Measurements from ENCODE around the gene HDGFL2.

HDGFL2 gene

DNA sequence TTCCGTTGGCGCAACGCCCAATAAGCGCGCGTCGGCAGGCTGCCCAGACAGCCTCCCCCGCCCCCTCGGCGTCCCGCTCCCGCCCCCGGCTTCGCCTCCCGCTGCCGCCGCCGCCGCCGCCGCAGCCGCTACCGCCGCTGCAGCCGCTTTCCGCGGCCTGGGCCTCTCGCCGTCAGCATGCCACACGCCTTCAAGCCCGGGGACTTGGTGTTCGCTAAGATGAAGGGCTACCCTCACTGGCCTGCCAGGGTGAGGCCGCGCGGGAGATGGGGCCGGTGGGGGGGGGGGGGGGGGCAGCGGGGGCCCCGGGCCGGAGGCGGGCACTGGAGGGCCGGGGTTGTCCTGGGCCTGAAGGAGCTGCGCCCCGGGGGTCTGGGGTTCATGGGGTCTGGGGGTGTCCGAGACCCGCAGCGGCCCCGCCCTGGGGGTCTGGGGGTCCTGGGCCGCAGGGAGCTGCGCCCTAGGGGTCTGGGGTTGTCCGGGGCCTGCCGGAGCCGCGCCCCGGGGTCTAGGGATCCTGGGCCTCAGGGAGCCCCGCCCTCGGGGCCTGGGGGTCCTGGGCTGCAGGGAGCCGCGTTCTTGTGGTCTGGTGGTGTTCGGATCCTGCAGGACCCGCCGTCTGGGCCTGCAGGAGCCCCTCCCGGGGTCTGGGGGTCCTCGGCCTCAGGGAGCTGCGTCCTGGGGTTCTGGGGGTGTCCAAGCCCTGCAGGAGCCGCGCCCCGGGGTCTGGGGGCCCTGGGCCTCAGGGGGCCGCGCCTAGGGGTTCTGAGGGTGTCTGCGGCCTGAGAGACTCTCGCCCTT lies at the start of gene HDGFL2:
Gene HDGFL2 (plus strand): TSS at position 124 of the 801 bp plus-strand sequence. CDS start 54 bp downstream, at position 178.
- DNase-seq: no peak

DNA sequence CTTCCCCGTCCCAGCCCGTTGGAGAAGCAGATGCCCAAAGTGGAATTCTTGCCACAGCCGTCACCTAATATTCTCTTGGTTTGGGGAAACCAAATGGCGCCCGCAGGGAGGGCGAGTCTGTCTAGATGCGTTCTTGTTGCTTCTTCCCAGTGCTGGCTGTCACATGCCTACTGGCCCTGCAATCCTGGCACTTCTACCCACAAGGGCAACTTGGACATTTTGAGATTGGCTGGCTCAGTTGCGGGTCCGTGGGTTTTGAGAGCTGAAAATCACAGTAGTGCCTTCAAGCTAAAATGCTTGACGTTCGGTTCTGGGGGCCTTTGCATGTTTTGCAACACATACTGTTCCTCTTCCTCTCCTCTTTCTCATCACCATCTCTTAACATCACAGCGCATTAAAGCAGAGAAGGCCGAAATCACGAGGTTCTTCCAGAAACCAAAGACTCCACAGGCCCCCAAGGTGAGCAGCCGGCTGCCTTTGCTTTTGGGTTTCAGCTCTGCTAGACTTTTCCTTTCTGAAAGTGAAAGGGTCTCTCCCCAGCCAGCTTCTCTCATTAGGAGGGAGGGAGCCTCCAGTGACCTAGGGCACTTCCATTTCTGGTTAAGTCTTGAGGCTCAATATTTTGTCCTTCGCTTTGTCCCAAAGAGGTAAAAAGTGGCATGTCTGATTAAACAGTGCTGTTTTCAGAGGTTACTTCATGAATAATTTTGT lies 48.5 kb upstream of the HDGFL2 start:
- DNase-seq: no peak

DNA sequence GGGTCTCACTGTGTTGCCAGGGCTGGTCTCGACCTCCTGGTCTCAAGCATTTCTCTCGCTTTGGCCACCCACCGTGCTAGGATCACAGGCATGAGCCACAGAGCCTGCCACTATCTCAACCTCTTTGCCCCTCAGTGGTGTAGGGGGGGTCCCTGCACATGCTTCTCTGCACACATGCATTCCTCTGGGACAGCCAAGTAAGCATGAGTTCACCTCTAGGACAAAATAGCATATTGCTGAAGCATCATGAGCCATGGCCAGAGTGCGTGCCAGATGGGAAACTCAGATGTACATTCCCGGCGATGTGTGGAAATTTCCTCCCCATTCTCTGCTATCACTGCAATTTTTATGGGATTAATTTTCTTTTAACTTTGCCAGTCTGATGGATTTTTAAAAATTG lies 46.6 kb upstream of the HDGFL2 start:
- no peak for DNase-seq

DNA sequence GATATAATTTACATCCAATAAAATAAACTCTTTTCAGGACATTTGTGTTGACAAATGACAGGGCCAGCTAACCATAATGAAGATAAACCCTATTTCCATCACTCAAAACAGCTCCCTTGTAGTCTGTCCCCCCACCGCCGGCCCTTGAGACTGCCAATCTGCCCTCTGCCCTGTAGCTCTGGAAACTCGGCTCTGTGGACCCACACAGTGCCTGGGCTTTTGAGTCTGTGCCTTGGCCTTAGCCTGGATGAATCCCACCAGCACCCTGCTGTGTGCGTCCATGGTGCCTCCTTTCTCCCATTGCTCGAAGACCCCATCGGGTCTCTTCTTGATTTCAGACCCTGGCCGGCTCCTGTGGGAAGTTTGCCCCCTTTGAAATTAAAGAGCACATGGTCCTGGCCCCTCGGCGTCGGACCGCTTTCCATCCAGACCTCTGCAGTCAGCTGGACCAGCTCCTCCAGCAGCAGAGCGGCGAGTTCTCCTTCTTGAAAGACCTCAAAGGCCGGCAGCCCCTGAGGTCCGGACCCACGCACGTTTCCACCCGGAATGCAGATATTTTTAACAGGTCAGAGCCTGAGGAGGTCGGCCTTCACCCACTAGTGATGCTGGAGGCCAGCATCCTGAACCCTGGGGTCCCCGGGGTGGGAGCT lies 43.6 kb upstream of the HDGFL2 start:
- DNase-seq: no peak

DNA sequence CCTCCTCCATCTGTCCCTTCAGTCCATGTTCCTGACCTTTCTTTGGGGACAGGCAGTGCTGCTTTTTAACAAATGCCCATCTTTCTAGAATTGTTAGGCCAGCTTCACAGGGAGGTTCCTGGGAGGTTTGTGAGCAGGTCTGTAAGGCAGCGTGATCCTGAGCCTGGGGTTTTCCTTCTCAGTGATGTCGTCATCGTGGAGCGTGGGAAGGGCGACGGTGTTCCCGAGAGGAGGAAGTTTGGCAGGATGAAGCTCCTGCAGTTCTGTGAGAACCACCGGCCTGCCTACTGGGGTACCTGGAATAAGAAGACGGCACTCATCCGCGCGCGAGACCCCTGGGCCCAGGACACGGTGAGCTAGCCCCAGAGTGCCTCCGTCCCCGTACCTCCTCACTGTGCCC lies 42.8 kb upstream of the HDGFL2 start:
- no peak for DNase-seq

DNA sequence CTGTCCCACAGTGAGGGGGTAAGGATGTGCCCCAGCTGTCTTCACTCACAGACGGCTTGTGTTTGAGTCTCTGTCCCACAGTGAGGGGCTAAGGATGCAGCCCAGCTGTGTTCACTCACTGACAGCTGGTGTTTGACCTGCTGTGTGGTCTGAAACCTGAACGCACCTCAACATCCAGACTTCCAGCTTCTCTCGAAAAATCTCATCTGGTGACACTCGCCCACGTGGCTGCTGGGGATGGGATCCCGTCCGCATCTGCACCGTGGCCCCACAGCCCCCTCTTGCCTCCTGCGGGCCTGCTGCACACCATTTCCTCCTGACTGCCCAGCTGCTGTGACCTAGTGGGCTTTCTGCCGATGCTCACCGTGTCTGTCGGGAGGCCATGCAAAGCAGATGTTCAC lies 42.3 kb upstream of the HDGFL2 start:
- no peak for DNase-seq

DNA sequence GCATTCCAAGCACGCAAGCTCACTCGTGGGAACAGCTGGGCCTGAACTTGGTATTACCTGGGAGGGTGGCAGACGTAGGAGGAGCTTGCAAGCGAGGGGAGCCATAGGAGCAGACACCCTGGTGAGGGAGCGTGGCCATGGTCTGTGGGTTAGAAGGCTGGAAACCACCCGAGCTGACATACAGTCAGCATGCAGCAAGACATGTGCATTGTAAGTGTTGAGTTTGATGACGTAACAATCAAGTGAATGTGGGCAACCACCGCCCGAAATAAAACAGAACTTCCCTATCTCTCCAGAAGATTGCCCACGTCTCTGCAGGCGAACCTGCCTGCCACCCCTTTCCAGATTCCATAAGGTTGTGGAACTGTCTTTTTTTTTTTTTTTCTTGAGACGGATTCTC lies 41.3 kb upstream of the HDGFL2 start:
- DNase-seq: no peak

DNA sequence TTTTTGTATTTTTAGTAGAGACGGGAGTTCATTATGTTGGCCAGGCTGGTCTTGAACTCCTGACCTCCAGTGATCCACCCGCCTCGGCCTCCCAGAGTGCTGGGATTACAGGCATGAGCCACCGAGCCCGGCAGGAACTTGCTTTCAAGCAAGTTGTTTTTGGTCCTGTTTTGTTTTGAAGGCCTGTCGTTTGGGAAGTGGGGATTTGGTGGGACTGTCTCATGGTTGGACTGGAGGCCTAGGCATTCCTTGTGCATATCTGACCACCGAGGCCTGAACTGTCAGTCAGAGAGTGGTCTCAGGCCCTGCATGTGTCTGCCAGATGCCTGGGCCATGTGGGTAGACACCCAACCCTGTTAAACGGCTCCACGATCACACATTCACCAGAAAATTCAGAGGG lies 40.8 kb upstream of the HDGFL2 start:
- no peak for DNase-seq

DNA sequence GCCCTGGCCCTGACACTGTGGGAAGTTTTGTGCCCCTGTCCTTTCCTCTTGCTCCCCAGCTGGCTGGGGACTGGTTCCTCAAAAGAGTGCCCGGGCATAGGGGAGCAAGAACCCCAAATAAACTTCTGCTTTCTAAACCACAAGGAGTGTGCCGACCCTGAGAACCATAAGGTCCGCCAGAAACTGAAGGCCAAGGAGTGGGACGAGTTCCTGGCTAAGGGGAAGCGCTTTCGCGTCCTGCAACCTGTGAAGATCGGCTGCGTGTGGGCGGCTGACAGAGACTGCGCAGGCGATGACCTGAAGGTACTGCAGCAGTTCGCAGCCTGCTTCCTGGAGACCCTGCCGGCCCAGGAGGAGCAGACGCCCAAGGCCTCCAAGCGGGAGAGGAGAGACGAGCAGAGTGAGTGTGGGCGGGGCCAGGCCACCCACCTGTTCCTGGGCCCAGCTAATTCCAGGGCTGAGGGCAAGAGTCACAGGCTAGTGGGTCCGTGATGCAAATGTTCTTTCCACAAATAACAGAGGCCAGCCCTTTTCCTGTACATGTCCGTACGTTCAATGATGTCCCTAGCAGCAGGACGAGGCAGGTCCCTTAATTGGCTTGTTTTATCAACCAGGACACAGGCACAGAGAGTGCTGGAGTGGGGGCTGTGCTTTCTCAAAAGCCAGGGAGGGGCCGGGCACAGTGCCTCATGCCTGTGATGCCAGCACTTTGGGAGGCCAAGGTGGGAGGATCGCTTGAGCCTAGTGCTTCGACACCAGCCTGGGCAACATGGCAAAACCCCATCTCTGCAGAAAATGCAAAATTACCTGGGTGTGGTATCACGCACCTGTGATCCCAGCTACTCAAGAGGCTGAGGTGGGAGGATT lies 40.1 kb upstream of the HDGFL2 start:
- DNase-seq: no peak

DNA sequence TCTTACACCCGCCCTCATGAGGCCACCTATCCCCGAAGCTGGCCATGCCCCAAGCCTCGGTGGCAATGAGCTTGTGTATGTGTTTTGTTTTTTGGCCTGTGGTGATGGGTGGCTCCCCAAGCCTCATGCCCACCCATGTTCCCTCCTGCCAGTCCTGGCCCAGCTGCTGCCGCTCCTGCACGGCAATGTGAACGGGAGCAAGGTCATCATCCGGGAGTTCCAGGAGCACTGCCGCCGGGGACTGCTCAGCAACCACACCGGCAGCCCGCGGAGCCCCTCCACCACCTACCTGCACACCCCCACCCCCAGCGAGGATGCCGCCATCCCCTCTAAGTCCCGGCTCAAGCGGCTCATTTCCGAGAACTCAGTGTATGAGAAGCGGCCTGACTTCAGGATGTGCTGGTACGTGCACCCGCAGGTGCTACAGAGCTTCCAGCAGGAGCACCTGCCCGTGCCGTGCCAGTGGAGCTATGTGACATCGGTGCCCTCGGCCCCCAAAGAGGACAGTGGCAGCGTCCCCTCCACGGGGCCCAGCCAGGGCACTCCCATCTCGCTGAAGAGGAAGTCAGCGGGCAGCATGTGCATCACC lies 39.1 kb upstream of the HDGFL2 start:
- DNase-seq: no peak

DNA sequence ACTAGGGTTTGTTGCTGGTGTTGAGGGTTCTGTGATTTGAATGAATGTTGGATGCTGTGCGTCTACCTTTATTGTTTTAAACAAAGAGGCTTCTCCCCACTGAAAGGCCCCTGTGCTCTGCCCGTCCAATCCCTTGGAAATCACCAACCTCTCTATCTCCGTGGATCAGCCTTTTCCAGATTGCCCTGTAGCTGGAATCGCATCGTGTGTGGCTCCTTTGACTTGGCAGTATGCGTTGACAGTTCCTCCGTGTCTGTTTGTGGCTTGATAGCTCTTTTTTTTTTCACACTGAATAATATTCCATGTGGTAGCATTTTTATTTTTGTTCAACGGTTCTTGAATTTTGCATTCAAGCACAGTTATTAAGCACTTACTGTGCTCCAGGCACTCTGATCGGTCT lies 37.7 kb upstream of the HDGFL2 start:
- DNase-seq: no peak

DNA sequence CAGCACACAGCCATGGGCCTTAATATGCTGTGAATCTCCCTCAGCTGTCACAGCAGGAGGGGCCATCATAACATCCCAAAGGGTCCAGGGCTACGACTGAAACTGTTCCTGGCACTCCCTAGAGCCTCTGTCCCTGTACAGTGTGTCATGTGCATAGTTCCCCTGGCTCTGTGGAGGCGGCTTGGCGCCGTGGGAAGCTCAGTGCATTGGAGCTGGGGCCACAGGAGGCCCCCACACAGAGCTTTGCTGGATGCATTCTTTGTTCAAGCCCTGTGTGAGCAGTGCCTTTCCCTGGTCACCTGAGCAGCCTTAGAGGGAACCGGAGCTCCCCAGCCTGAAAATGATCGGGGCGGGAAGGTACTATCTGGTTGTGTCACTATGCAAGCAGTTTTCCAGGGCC lies 35.9 kb upstream of the HDGFL2 start:
- no peak for DNase-seq

DNA sequence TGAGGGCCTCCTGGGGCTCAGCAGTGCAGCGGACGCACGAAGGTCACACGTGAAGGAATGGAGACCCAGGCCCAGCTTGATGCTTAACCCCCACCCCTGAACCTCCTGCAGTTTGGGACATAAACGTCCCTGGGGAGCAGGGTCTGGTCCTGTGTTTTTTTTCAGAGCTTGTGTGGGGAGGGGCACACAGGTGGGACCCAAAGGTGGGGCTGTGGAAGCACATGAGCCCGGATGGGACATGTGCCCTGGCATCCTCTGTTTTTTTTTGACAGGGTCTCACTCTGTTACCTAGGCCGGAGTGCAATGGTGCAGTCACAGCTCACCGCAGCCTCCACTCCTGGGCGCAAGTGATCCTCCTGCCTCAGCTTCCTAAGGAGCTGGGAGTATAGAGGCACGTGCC lies 35.0 kb upstream of the HDGFL2 start:
- DNase-seq: no peak

DNA sequence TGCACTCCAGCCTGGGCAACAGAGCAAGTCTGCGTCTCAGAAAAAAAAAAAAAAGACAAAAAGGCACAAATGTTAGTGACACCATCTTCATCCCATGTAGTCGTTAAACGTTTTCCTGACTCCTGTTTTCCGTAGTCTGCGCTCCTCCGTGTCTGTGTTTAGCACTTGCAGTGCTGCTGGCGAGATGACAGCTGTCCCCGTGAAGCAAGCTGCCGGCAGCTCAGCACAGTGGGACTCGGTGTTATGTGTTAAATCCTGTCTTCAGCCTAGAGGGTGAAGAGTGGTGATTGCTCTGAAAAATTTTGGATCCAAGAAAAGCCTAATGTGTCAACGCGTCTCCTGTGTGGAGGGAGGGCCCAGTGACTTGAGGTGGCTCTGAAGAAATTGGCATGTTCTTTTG lies 32.9 kb upstream of the HDGFL2 start:
- no peak for DNase-seq

DNA sequence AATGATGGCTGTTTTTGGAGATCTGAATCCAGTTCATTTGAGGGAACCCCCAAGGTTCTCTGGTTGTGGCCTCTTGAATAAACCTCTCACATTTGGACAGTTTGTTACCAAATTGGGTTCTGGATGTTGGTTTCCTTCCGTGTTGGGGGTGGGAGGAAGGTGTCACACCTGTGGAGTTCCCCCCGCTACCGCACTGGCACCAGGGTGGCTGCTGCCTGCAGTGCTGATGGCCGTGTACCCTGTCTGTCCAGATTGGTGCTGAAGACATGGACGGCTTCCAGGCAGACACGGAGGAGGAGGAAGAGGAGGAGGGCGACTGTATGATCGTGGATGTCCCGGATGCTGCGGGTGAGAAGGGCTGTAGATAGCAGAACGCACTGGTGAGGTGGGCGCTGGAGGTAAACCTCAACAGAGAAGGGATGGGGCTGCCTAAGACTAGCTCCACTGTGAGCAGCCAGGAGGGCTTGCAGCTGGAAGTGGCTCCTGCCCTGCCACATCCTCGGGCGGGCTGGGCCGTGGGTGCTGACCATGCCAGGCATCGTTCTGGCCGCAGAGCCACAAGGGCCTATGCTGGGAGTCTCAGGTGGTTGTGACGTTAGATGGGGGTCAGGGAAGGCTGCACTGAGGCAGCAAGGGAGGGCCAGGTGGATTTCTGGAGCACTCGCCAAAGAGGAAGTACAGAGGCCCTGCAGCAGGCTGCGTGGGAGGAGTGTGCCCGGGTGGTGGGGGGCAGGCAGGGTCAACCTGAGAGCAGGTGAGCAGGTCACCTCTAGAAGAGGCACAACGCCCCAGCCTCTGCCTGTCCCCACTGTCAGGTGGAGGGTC lies 29.9 kb upstream of the HDGFL2 start:
- DNase-seq: no peak

DNA sequence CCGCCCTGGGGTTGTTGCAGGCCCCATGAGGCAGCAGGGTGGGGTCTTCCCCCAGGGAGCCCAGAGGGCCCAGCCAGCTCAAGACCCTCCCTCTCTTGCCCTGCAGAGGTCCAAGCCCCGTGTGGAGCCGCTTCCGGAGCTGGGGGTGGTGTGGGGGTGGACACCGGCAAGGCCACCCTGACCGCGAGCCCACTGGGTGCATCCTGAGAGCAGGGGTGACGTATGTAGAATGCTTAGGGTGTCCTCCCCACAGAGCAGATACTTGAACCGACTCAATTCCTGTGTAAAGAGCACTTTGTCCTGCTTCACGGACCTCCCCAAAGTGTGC lies 29.3 kb upstream of the HDGFL2 start:
- no peak for DNase-seq

DNA sequence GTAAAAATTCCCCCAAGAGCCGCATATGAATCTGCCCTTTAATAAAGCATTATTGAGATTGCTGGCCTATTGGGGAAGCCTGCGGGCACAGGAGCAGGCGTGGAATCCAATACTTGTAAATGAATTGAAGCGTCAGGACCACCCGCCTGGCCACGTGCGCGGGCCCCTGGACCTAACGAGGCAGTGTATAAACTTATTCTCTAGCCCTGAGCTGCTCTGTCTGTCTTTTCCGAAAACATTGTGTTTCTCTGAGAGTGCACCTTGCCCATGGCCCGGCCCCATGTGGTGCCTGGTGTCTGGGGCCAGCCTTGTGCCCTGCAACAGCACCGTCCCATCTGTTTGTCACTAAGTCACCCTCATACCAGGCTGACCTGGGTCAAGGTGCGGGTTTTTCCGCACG lies 28.9 kb upstream of the HDGFL2 start:
- no peak for DNase-seq

DNA sequence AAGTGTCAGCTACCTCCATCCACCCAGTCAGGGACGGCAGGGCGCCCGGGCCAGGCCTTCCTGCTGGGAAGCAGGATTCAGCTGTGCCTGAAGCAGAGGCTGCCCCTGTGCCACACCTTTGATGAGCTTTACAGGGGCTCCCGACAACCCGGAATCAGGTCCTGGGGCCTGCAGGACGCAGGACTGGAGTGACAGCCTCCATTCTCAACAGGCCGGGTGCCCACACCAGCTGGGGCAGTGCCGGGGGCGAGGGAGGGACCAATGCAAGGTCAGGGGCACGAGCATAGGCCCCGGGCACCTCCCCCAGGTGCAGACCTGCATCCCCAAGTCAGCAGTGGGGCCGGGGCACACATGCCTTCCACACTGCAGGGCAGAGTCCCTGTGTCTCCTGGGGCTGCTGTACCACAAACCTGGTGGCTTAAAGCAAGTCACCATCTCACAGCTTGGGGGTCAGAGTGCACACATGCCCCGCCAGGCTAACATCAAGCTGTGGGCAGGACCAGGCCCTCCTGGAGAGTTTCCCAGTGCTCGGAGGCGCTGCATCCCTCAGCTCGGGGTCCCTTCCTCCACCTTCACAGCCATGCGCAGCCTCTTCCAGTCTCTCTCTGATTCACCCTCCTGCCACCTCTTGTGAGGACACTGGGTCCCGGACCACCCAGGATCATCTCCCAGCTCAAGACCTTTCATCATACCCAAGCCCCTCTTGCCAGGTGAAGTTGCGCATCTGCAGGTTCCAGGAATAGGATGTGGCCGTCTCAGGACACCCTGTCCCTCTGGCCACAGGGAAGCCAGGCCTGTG lies 27.9 kb upstream of the HDGFL2 start:
- DNase-seq: no peak

DNA sequence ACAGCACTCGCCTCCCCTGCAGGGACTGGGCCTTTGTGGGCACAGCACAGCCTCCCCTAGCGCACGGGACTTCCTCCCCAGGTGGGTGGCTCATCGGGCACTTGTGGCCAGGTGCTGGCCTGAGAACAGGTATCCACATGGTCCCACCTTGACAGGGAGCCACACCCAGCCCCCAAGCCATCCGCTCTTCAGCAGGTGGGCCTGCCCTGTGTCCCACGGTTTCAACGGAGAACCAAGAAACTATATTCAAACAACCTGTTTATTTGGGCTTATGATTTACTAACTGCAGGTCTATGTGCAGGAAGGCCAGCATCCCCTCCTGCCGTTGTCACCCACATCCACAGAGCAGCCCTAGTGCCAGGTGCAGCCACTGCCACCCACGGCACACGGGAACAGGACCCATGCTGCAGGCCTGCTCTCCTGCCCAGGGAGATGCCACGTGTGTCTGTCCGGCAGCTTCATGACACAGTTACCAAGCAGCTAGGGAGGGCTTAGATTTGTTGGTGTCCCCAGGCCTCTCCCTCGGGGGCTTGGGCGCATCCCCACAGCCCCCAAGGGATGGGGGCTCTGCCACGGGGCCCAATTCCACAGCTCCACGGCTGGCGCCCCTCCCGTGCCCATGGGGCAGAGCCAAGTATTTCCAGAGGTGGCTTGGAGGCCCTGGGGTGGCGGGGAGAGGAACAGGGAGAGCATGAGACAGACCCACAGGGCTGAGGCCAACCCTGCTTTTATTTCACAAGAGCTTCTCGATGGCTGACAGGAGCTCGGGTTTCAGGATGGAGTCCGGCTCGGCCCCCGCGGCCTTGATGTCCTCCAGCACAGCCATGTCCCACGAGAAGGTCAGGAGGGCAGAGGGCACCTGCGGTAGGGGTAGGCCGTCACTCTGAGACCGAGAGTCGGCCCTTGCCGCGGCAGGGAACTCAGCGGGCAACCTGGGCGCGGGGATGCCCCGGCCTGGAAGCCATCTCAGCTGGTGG lies 27.0 kb upstream of the HDGFL2 start:
- DNase-seq: no peak

Measured in NCI-H1930 (cell line).